BJ (cell line): ENCODE measurements around the gene SART1. TPM values are rescaled to one million over a fixed set of nuclear protein-coding genes. Genes with fewer than 3 reads are reported as not detected.
A peak's percentile ranks its signal among the peaks of the same experiment; 100 is the strongest.
"Not testable (repeated sequence)": the region's sequence is repeated elsewhere in the genome, so short reads cannot be mapped to it uniquely, and the experiment has no call there.

Source experiments
- CTCF ChIA-PET: fragments of 350-600 bp; formaldehyde crosslinking; extraction: SDS; loops from one replicate; lab custom pipeline; 2021; ENCODE audit warnings: antibody characterized with exemption, inconsistent platforms; lab: Yijun Ruan, JAX
- POLR2A ChIA-PET: fragments of 300-600 bp; sonication (Branson Sonifier 250); formaldehyde crosslinking; extraction: SDS; loops from one replicate; lab custom pipeline; 2021; ENCODE audit warnings: antibody characterized with exemption; lab: Charles Lee
- DNase-seq: peaks from one replicate; pipeline ENCODE4 v3.0.0-alpha.2; 2011; ENCODE audit warnings: low read depth
- H3K27me3 ChIP-seq: 2 replicates; pipeline ENCODE4 v1.6.0; 2011; ENCODE audit warnings: low read length; ENCODE audit not compliant: control insufficient read depth, insufficient read depth
- H3K36me3 ChIP-seq: 2 replicates; pipeline ENCODE4 v1.5.1; 2011; ENCODE audit warnings: low read length; ENCODE audit not compliant: control insufficient read depth, insufficient read depth
- H3K4me3 ChIP-seq: 2 replicates; pipeline ENCODE4 v1.5.1; 2011; ENCODE audit warnings: low read depth, mild to moderate bottlenecking, control low read depth, low read length
- polyA plus RNA-seq: library from polyadenylated mRNA; depleted of rRNA; stranded (reverse); fragments of >200 nt; gene quantifications from 2 replicates; pipeline ENCODE4 v1.2.3, GENCODE V29; 2011; rRNA removed
- TF ChIP-seq, protein P1 (sequence below): IDR thresholded peaks from 2 replicates; pipeline ENCODE4 v1.5.1; 2011; ENCODE audit warnings: low read depth, mild to moderate bottlenecking, control low read depth, inconsistent platforms, low read length, moderate library complexity; ENCODE audit not compliant: insufficient read depth

The SART1 gene
- polyA plus RNA-seq, 1 experiment, result 13.2 TPM

DNA sequence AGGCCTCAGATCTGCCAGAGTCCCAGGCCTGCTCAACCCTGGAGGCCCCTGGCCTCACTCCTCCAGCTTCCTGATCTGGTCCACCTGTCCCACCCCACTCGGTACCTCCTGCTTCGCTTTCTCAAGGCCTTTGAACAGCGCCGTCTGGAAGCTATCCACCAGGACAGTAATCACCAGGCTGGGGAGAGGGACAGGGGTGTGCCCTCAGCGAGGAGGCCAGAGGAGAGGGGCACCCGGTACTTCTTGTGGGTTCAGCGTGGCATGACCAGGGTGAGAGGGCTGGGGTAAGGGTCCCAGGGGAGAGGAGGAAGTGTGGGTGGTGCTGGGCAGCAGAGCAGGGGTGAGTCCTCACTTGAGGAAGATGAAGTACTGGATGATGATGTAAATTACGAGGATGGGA is 58.7 kb downstream of the SART1 start:
- TF ChIP-seq, protein P1, sequence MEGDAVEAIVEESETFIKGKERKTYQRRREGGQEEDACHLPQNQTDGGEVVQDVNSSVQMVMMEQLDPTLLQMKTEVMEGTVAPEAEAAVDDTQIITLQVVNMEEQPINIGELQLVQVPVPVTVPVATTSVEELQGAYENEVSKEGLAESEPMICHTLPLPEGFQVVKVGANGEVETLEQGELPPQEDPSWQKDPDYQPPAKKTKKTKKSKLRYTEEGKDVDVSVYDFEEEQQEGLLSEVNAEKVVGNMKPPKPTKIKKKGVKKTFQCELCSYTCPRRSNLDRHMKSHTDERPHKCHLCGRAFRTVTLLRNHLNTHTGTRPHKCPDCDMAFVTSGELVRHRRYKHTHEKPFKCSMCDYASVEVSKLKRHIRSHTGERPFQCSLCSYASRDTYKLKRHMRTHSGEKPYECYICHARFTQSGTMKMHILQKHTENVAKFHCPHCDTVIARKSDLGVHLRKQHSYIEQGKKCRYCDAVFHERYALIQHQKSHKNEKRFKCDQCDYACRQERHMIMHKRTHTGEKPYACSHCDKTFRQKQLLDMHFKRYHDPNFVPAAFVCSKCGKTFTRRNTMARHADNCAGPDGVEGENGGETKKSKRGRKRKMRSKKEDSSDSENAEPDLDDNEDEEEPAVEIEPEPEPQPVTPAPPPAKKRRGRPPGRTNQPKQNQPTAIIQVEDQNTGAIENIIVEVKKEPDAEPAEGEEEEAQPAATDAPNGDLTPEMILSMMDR, result no peak
- CTCF ChIA-PET, result interaction anchor here (0.7 to 1.6 kb wide), 3 partner anchors 18 to 136 kb away, joined by 3 to 4 read pairs (median 3); partner anchors contain the start of gene BANF1
- H3K4me3 ChIP-seq, result no peak overlapping the region

DNA sequence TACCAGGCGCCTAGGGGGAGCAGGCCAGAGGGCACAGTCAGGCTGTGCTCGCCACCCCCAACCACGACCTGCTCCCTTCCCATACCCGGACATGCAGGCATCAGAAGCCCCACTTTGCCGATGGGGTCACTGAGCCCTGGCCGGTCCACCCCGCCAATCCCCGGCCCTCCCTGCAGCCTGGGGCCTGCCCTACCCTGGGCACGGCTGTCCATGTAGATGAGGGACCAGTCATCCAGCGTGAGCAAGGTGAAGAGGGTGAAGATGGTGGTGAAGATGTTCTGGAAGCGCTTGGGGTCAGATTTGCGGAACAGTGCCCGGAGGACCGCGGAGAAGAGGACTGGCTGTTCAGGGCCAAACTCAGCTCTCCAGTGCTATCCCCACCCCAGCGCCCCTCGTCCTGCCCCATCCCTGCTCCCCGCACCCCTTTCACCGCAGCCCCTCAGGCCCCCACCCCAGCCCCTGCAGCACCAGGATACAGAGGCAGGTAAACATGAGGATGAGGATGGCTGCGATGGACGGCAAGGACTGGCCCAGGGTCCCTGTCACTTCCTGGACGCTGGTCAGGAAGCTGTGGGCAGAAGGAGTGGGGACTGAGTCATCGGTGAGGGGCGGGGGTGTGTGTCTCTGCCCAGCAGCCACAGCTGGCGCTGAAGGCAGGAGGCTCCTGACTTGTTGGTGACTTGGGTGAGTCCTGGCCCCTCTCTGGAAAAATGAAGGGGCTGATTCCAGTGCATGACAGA is 59.3 kb downstream of the SART1 start:
- TF ChIP-seq, protein P1, result no peak
- Histone ChIP-seq H3K27me3 (no peaks in the 10 kb centered on the region), H3K36me3 (no peaks in the 10 kb centered on the region), H3K4me3 (no peak overlapping the region)
- no peak for DNase-seq
- POLR2A ChIA-PET, result interaction anchor here (1.1 kb wide), 1 partner anchor 12 kb away, joined by 18 read pairs; no protein-coding TSS in a partner anchor
- CTCF ChIA-PET, result interaction anchor here (0.6 to 2.6 kb wide), 5 partner anchors 9 to 137 kb away, joined by 3 to 26 read pairs (median 4); partner anchors contain the start of gene CST6

More for the DNA sequence above, 58.7 kb downstream of the SART1 start:
- Histone ChIP-seq H3K36me3 (no peaks in the 10 kb centered on the region), H3K27me3 (no peaks in the 10 kb centered on the region)
- POLR2A ChIA-PET, result interaction anchor here (0.6 to 1.1 kb wide), 2 partner anchors 11 to 315 kb away, joined by 3 to 18 read pairs; no protein-coding TSS in a partner anchor
- no peak for DNase-seq

DNA sequence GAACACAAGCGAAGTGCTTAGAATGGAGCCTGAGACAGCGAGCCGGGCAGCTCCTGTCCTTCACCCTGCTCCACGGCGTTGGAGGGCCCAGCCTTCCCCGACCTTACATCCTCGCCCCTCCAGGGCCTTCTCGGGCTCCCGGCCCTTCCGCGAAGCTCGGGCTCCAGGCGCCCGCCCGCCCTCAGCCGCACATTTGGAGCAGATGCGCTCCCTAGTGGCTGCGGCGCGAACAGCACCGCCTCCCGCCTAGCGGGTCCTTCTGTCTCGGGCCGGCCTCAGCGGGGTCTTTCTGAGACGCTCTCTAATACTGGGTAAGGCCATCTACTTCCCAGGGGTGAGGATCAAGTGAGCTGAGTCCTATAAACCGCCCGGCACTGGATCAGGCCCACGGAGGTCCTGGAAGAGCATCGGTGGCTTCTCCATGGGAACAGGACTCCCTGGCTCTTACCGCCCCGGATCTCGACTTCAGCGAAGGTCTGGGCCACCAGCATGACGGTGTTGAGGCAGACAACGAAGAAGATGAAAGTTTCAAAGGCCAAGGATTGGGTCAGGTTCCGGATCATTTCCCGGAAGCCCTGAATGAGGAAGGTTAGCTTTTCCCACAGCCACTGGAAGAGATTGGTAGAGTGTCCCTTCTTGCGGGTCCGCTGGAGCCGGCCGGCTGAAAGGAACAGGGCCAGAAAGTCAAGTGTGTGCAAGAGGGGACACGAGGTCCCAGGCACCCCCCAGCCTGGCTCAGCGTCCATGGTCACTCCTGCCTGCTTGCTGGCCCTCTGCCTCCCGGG is 61.1 kb downstream of the SART1 start:
- TF ChIP-seq, protein P1, result peak; percentile 98
- POLR2A ChIA-PET, result interaction anchor here (0.6 kb wide), 1 partner anchor 11 kb away, joined by 5 read pairs; no protein-coding TSS in a partner anchor
- CTCF ChIA-PET, result interaction anchor here (0.6 to 3.8 kb wide), 38 partner anchors 9 to 386 kb away, joined by 3 to 48 read pairs (median 4); partner anchors contain the start of genes BANF1, CCDC85B, CST6 and FIBP
- DNase-seq, result no peak
- no peak overlapping the region for H3K4me3 ChIP-seq
- H3K36me3 ChIP-seq, result no peaks in the 10 kb centered on the region
- H3K27me3 ChIP-seq, result no peaks in the 10 kb centered on the region

DNA sequence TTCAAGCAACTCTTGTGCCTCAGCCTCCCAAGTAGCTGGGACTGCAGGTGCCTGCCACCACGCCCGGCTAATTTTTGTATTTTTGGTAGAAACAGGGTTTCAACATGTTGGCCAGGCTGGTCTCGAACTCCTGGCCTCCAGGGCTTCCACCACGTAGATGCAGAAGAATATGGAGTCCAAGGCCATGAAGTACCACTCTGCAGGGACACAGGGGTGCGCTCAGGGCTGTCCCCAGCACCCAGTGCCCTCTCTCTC is 61.6 kb downstream of the SART1 start:
- H3K4me3 ChIP-seq, DNase-seq, H3K36me3 ChIP-seq, H3K27me3 ChIP-seq, POLR2A ChIA-PET: not testable (repeated sequence)
- CTCF ChIA-PET, result interaction anchor here (0.6 to 3.8 kb wide), 19 partner anchors 8 to 318 kb away, joined by 3 to 48 read pairs (median 7); partner anchors contain the start of genes BANF1, CST6, FIBP and KAT5

DNA sequence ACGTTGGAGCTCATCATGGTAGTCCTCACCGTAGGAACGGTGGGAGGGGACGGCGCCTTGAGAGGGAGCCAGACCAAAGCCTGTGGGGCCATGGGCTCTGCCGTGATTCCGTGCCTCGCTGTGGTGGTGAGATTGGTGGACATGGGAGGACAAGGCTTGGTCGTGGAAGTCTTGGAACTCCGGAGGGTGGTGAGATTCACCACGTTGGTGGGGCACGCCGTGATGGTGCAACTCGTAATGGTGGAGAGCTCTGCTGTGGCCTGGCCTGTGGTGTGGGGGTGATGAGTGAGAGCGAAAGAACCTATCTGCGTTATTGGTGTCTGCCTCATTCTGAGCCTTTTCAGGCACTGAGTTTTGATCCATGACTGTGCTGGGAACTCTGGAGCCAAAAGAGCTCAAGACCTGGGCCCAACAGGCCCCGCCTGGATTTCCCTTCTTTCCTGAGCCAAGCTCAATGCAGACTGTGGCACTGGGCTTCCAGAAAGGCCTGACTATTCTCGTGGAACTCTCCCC is 64.5 kb downstream of the SART1 start, which contains the start of gene CATSPER1:
TSS of gene CATSPER1 (minus strand) at position 463 of the 513 bp plus-strand sequence. CDS start at position 363, 100 bp downstream.
- POLR2A ChIA-PET, result no interaction called here
- CTCF ChIA-PET, result interaction anchor here (0.9 to 1.6 kb wide), 3 partner anchors 11 to 43 kb away, joined by 3 to 12 read pairs (median 3); no protein-coding TSS in a partner anchor

More for the DNA sequence above, 64.5 kb downstream of the SART1 start, which contains the start of gene CATSPER1:
- TF ChIP-seq, protein P1, result no peak
- H3K36me3 ChIP-seq, result no peaks in the 10 kb centered on the region
- H3K4me3 ChIP-seq, result no peak within 1 kb of the TSS
- no peak for DNase-seq
- no peaks in the 10 kb centered on the region for H3K27me3 ChIP-seq

Other genes with a start within 250 kb of the SART1 start
- 31.4 and 50.9 TPM in 2 replicates for gene KAT5, start 249.5 kb upstream of the SART1 start, polyA plus RNA-seq
- gene RNASEH2C, start 240.9 kb upstream of the SART1 start, polyA plus RNA-seq, result 28.0 and 33.9 TPM in 2 replicates
- gene AP5B1, start 180.8 kb upstream of the SART1 start, polyA plus RNA-seq, result 4.6 and 7.5 TPM in 2 replicates
- not detected in 2 replicates for gene OVOL1, start 174.7 kb upstream of the SART1 start, polyA plus RNA-seq
- gene SNX32, start 127.8 kb upstream of the SART1 start, polyA plus RNA-seq, result 0.13 and 0.22 TPM in 2 replicates
- gene CFL1, start 103.6 kb upstream of the SART1 start, polyA plus RNA-seq, result 1,912 and 2,736 TPM in 2 replicates
- gene MUS81, start 101.3 kb upstream of the SART1 start, polyA plus RNA-seq, result 31.1 and 63.8 TPM in 2 replicates
- 258 and 497 TPM in 2 replicates for gene EFEMP2, start 88.9 kb upstream of the SART1 start, polyA plus RNA-seq
- gene CTSW, start 81.9 kb upstream of the SART1 start, polyA plus RNA-seq, result 0.15 and 0.21 TPM in 2 replicates
- gene FIBP, start 73.3 kb upstream of the SART1 start, polyA plus RNA-seq, result 136 and 199 TPM in 2 replicates
- 23.7 and 33.4 TPM in 2 replicates for gene CCDC85B, start 71.1 kb upstream of the SART1 start, polyA plus RNA-seq
- gene FOSL1, start 61.3 kb upstream of the SART1 start, polyA plus RNA-seq, result 8.2 and 10.3 TPM in 2 replicates
- 49.8 and 81.9 TPM in 2 replicates for gene C11orf68, start 42.7 kb upstream of the SART1 start, polyA plus RNA-seq
- gene DRAP1, start 42.3 kb upstream of the SART1 start, polyA plus RNA-seq, result 137 and 141 TPM in 2 replicates
- gene TSGA10IP, start 16.3 kb upstream of the SART1 start, polyA plus RNA-seq, result not detected in 2 replicates
- 24.0 and 27.7 TPM in 2 replicates for gene EIF1AD, start 40.4 kb downstream of the SART1 start, polyA plus RNA-seq
- gene BANF1, start 40.8 kb downstream of the SART1 start, polyA plus RNA-seq, result 210 and 223 TPM in 2 replicates
- gene CST6, start 50.3 kb downstream of the SART1 start, polyA plus RNA-seq, result 4.8 and 5.9 TPM in 2 replicates
- 0.56 and 0.69 TPM in 2 replicates for gene CATSPER1, start 64.7 kb downstream of the SART1 start, polyA plus RNA-seq
- not detected in 2 replicates for gene GAL3ST3, start 87.4 kb downstream of the SART1 start, polyA plus RNA-seq
- gene SF3B2, start 90.6 kb downstream of the SART1 start, polyA plus RNA-seq, result 70.3 and 82.7 TPM in 2 replicates
- gene PACS1, start 108.5 kb downstream of the SART1 start, polyA plus RNA-seq, result 34.3 and 35.8 TPM in 2 replicates